ENCODE measurements around the gene MARCHF5.
"Not testable (repeated sequence)": the region's sequence is repeated elsewhere in the genome, so short reads cannot be mapped to it uniquely, and the experiment has no call there.

MARCHF5 gene

DNA sequence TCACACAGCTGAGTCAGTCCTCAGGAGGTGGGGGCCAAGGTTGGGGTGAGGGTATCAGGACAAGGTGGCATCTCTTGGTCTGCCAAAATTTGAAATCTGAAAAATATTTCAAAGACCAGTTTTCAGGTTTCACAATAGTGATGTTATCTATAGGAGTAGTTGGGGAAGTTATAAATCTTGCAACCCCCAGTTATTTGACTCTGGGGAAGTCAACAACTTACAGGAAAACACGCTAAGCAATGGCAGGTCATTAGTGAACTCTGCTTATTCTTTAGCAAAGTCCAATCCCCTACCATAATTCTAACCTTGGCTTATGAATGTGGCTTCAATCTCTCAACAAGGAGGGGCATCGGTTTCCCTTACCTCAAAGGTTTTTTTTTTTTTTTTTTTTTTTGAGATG is 94.9 kb downstream of the MARCHF5 start:
- DNase-seq (ENCODE audit: low read depth), result no peak
- no peak for TF ChIP-seq CTCF (IDR thresholded peaks at IDR 0.05; ENCODE audit: insufficient read depth, low read depth, low read length, missing control alignments)
- no peak overlapping the region for H3K4me3 ChIP-seq (ENCODE audit: low read length)

DNA sequence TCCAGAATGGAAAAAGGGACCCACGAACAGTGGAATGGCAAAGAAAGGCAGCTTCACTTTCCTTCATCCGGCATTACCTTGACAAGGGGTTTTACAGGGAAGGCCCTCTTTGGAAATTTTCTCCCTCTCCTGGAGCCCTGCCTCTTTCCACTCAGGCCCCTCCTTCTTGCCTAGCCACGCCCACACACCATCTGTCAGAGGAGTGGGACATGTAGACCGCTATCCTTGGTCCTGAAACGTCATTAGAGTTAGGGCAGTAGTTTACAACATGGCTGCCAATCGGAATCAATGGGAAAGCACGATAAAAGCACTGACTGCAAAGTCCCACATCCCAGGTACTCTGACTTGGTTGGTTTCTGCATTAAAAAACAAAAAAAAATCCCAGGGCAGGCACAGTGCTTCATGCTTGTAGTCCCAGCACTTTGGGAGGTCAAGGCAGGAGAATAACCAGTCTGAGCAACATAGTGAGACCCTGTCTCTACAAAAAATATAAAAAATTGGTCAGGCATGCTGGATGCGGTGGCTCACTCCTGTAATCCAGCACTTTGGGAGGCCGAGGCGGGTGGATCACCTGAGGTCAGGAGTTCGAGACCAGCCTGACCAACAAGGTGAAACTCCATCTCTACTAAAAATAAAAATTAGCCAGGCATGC is 96.4 kb downstream of the MARCHF5 start:
- no peak overlapping the region for H3K4me3 ChIP-seq (ENCODE audit: low read length)
- no peak for TF ChIP-seq CTCF (IDR thresholded peaks at IDR 0.05; ENCODE audit: insufficient read depth, low read depth, low read length, missing control alignments)
- peak; percentile 58 for DNase-seq (ENCODE audit: low read depth)

GRCh38 chr10:92393173-92393572 is 102.2 kb downstream of the MARCHF5 start:
- DNase-seq (ENCODE audit: low read depth); H3K4me3 ChIP-seq (ENCODE audit: low read length): not testable (repeated sequence)

GRCh38 chr10:92395271-92395670 is 104.3 kb downstream of the MARCHF5 start:
- no peak overlapping the region for H3K4me3 ChIP-seq (ENCODE audit: low read length)
- TF ChIP-seq CTCF (IDR thresholded peaks at IDR 0.05; ENCODE audit: insufficient read depth, low read depth, low read length, missing control alignments), result no peak
- no peak for DNase-seq (ENCODE audit: low read depth)

- not testable (repeated sequence) for DNase-seq (ENCODE audit: low read depth); H3K4me3 ChIP-seq (ENCODE audit: low read length)
Observed at GRCh38 chr10:92402234-92402633, 111.3 kb downstream of the MARCHF5 start.
